ACC112 (cell line): ENCODE data around the gene OR2T29.
"Not testable (repeated sequence)": the region's sequence is repeated elsewhere in the genome, so short reads cannot be mapped to it uniquely, and the experiment has no call there.

Source experiments
- H2AFZ ChIP-seq: fragments of 200-600 bp; sonication (generic); one replicate; pipeline ENCODE4 v1.6.0; 2017; ENCODE audit warnings: antibody characterized with exemption, low read length; ENCODE audit not compliant: unreplicated experiment
- H3K27ac ChIP-seq: fragments of 200-600 bp; sonication (generic); 2 replicates; pipeline ENCODE4 v1.5.1; 2014; ENCODE audit warnings: low read depth, mild to moderate bottlenecking, antibody characterized with exemption, low read length, moderate library complexity
- H3K27me3 ChIP-seq: fragments of 200-600 bp; sonication (generic); 2 replicates; pipeline ENCODE4 v1.6.1; 2014; ENCODE audit warnings: mild to moderate bottlenecking, antibody characterized with exemption, low read length, moderate library complexity, mixed read lengths; ENCODE audit not compliant: insufficient read depth
- H3K36me3 ChIP-seq: fragments of 200-600 bp; sonication (generic); 2 replicates; pipeline ENCODE4 v1.6.1; 2016; ENCODE audit warnings: mild to moderate bottlenecking, antibody characterized with exemption, low read length, moderate library complexity, mixed read lengths; ENCODE audit not compliant: insufficient read depth
- H3K4me1 ChIP-seq: fragments of 200-600 bp; sonication (generic); one replicate; pipeline ENCODE4 v1.6.1; 2016; ENCODE audit warnings: low read length, mixed read lengths; ENCODE audit not compliant: insufficient read depth, unreplicated experiment, control insufficient read depth
- H3K4me3 ChIP-seq: fragments of 200-600 bp; sonication (generic); 2 replicates; pipeline ENCODE4 v1.5.1; 2014; ENCODE audit warnings: mild to moderate bottlenecking, low read depth, low read length
- H3K79me2 ChIP-seq: fragments of 200-600 bp; sonication (generic); one replicate; pipeline ENCODE4 v1.6.0; 2016; ENCODE audit warnings: low read length; ENCODE audit not compliant: control insufficient read depth, unreplicated experiment, insufficient read depth

OR2T29 gene

GRCh38 chr1:248576260-248576980, 13.8 kb upstream of the OR2T29 start:
- H3K27ac ChIP-seq: no peak overlapping the region
- no peaks in the 10 kb centered on the region for H3K4me1 ChIP-seq
- H3K4me3 ChIP-seq: no peak overlapping the region
- no peak overlapping the region for H2AFZ ChIP-seq
- H3K79me2 ChIP-seq: no peaks in the 10 kb centered on the region
- H3K27me3 ChIP-seq: no peaks in the 10 kb centered on the region
- H3K36me3 ChIP-seq: no peaks in the 10 kb centered on the region

- not testable (repeated sequence) for H3K27me3 ChIP-seq, H3K27ac ChIP-seq, H3K36me3 ChIP-seq, H3K79me2 ChIP-seq, H2AFZ ChIP-seq, H3K4me3 ChIP-seq, H3K4me1 ChIP-seq
Measured at GRCh38 chr1:248574657-248575056, 12.1 kb upstream of the OR2T29 start, which contains the start of gene OR2T34. TSS of gene OR2T34 (minus strand) at chr1:248574757. CDS start at chr1:248574757, 0 bp downstream.

DNA sequence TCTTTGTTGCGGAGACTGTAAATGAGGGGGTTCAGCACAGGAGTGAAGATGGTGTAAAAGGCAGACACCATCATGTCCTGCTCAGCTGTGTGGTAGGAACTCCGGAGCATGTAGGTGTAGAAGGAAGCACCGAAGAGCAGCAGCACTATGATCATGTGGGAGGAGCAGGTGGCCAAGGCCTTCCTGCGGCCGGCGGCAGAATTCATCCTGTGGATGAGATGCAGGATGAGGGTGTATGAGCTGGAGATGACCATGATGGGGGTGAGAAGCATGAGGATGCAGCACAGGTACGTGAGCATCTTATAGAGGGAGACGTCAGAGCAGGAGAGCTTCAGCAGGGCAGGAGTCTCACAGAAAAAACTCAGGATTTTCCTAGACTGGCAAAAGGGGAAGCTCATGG, 11.3 kb upstream of the OR2T29 start:
- H3K4me1 ChIP-seq, H3K27ac ChIP-seq, H2AFZ ChIP-seq, H3K4me3 ChIP-seq, H3K27me3 ChIP-seq, H3K36me3 ChIP-seq, H3K79me2 ChIP-seq: not testable (repeated sequence)

- not testable (repeated sequence) for H3K79me2 ChIP-seq, H3K27ac ChIP-seq, H2AFZ ChIP-seq, H3K27me3 ChIP-seq, H3K36me3 ChIP-seq, H3K4me3 ChIP-seq, H3K4me1 ChIP-seq
Measured at GRCh38 chr1:248572049-248572448, 9.5 kb upstream of the OR2T29 start.

- not testable (repeated sequence) for H2AFZ ChIP-seq, H3K36me3 ChIP-seq, H3K79me2 ChIP-seq, H3K27me3 ChIP-seq, H3K4me1 ChIP-seq, H3K4me3 ChIP-seq, H3K27ac ChIP-seq
Measured at GRCh38 chr1:248570811-248571210, 8.2 kb upstream of the OR2T29 start.

GRCh38 chr1:248569049-248569448, 6.5 kb upstream of the OR2T29 start:
- not testable (repeated sequence) for H3K4me1 ChIP-seq, H3K4me3 ChIP-seq, H2AFZ ChIP-seq

DNA sequence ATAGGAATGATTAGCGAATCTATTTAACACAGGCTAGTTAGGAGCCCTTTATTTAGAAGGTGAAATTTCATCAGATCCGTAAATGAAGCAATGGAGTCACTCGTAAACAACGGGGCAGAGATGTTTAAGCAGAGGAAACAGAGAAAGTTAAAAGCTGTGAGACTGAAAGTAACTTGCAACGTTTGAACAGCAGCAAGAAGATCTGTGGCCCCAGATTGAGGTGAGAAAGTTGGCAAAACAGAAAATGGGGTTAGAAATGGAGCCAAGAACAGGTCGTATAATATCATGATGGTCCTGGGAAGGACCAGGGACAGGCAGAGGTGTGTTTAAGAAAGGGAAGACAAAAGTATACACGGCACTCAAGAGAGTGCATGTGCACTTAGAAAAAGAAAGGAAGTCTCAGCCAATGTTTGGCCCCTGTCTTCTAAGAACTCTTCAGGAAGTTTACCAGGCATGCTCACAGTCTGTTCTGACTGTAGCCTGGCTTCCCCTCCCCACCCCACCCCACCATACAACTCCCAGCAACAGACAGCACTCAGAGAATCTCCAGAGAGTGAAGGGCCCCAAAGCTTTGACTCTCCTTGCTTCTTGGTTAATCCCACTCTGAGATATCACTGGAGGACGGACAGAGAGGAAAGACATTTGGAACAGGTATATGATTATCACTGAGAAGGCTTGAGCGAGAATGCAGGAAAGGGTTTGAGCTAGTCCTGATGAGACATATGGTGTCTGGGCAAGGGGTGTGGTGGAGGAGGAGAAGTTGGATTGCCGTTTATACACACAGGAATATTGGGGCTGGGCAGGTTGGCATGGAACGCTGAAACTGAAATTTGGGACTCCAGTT, 3.2 kb upstream of the OR2T29 start:
- H3K4me1 ChIP-seq, H3K27me3 ChIP-seq, H2AFZ ChIP-seq, H3K27ac ChIP-seq, H3K36me3 ChIP-seq, H3K79me2 ChIP-seq, H3K4me3 ChIP-seq: not testable (repeated sequence)

More at GRCh38 chr1:248569049-248569448, 6.5 kb upstream of the OR2T29 start:
- not testable (repeated sequence) for H3K79me2 ChIP-seq, H3K27ac ChIP-seq, H3K27me3 ChIP-seq, H3K36me3 ChIP-seq

GRCh38 chr1:248551027-248551426, 11.5 kb downstream of the OR2T29 start:
- not testable (repeated sequence) for H3K4me1 ChIP-seq, H3K27ac ChIP-seq, H3K4me3 ChIP-seq, H3K36me3 ChIP-seq, H3K27me3 ChIP-seq, H2AFZ ChIP-seq, H3K79me2 ChIP-seq

- H3K36me3 ChIP-seq, H3K27me3 ChIP-seq, H3K79me2 ChIP-seq, H3K4me1 ChIP-seq, H3K27ac ChIP-seq, H2AFZ ChIP-seq, H3K4me3 ChIP-seq: not testable (repeated sequence)
Measured at GRCh38 chr1:248547383-248547782, 15.2 kb downstream of the OR2T29 start.

- not testable (repeated sequence) for H3K27me3 ChIP-seq, H3K4me1 ChIP-seq, H3K4me3 ChIP-seq, H3K36me3 ChIP-seq, H2AFZ ChIP-seq, H3K79me2 ChIP-seq, H3K27ac ChIP-seq
Measured at GRCh38 chr1:248537449-248537848, 25.1 kb downstream of the OR2T29 start.

GRCh38 chr1:248521856-248522255, 40.7 kb downstream of the OR2T29 start:
- Histone ChIP-seq H3K27ac (no peak overlapping the region), H3K36me3 (no peaks in the 10 kb centered on the region), H3K27me3 (no peaks in the 10 kb centered on the region), H2AFZ (no peak overlapping the region), H3K4me3 (no peak overlapping the region), H3K79me2 (no peaks in the 10 kb centered on the region), H3K4me1 (no peaks in the 10 kb centered on the region)
